Naive thymus-derived CD4-positive, alpha-beta T cell (primary cell): Measurements from ENCODE around the gene CPB2. TPM values are rescaled to one million over a fixed set of nuclear protein-coding genes. Genes with fewer than 3 reads are reported as not detected.
A peak's percentile ranks its signal among the peaks of the same experiment; 100 is the strongest.

ENCODE experiments used
- ATAC-seq: fragments of 150-1000 bp; cut with Tn5 transposase; 2 replicates; pipeline ENCODE4 v1.10.0; 2021; ENCODE audit warnings: mild to moderate bottlenecking, moderate library complexity
- CTCF ChIA-PET: fragments of 350-600 bp; sonication (Branson Sonifier 250); formaldehyde crosslinking; loops from one replicate; lab custom pipeline; 2021; ENCODE audit warnings: antibody characterized with exemption; lab: Charles Lee
- POLR2A ChIA-PET: fragments of 350-600 bp; sonication (Branson Sonifier 250); formaldehyde crosslinking; loops from one replicate; lab custom pipeline; 2021; ENCODE audit warnings: antibody characterized with exemption, inconsistent platforms; lab: Charles Lee
- DNase-seq, 9 donors: peaks; one replicate each; pipeline versions ENCODE4 v3.0.0 to v3.0.0-alpha.2; 2020 to 2022; ENCODE audit warnings: mixed read lengths in 1 of 9
- H3K27ac ChIP-seq: one replicate; pipeline ENCODE4 v1.7.0; 2013; ENCODE audit warnings: mild to moderate bottlenecking, low read depth, low read length, moderate library complexity
- H3K27me3 ChIP-seq, 2 donors: one replicate each; pipeline ENCODE4 v1.7.0; 2013; ENCODE audit warnings: low read length in 2 of 2, mild to moderate bottlenecking in 2 of 2, moderate library complexity in 2 of 2; ENCODE audit not compliant: control insufficient read depth in 2 of 2, insufficient read depth in 2 of 2
- H3K36me3 ChIP-seq, 3 experiments: 1 replicate in 2 of 3; 2 replicates in 1 of 3; pipeline ENCODE4 v1.7.0; 2013; ENCODE audit warnings: low read length in 3 of 3, mild to moderate bottlenecking in 3 of 3, moderate library complexity in 1 of 3; ENCODE audit not compliant: insufficient read depth in 3 of 3, control insufficient read depth in 2 of 3
- H3K4me1 ChIP-seq, 2 donors: one replicate each; pipeline ENCODE4 v1.7.0; 2013; ENCODE audit warnings: low read length in 2 of 2, mild to moderate bottlenecking in 2 of 2, moderate library complexity in 1 of 2; ENCODE audit not compliant: control insufficient read depth in 2 of 2, insufficient read depth in 2 of 2
- H3K4me3 ChIP-seq: 2 replicates; pipeline ENCODE4 v1.7.0; 2013; ENCODE audit warnings: mild to moderate bottlenecking, low read length
- H3K9me3 ChIP-seq, 3 experiments: 1 replicate in 2 of 3; 2 replicates in 1 of 3; pipeline ENCODE4 v1.7.0; 2013; ENCODE audit warnings: low read length in 3 of 3; ENCODE audit not compliant: control insufficient read depth in 2 of 3
- H3K27ac Mint-ChIP-seq, 9 donors: one replicate each; pipeline ENCODE4 v1.8.0; 2020 to 2022; ENCODE audit warnings: mixed read lengths in 9 of 9, mild to moderate bottlenecking in 8 of 9, moderate library complexity in 5 of 9, inconsistent platforms in 2 of 9
- H3K27me3 Mint-ChIP-seq, 5 donors: one replicate each; pipeline ENCODE4 v1.8.0; 2021 to 2022; ENCODE audit warnings: mixed read lengths in 5 of 5, mild to moderate bottlenecking in 1 of 5
- H3K36me3 Mint-ChIP-seq, 5 donors: one replicate each; pipeline ENCODE4 v1.8.0; 2020 to 2022; ENCODE audit warnings: mixed read lengths in 5 of 5, mild to moderate bottlenecking in 3 of 5, inconsistent platforms in 1 of 5
- H3K4me1 Mint-ChIP-seq, 7 donors: one replicate each; pipeline ENCODE4 v1.8.0; 2020 to 2022; ENCODE audit warnings: mixed read lengths in 7 of 7, mild to moderate bottlenecking in 3 of 7, inconsistent platforms in 1 of 7
- H3K4me3 Mint-ChIP-seq, 10 donors: one replicate each; pipeline ENCODE4 v1.8.0; 2020 to 2022; ENCODE audit warnings: mild to moderate bottlenecking in 10 of 10, mixed read lengths in 10 of 10, moderate library complexity in 6 of 10, inconsistent platforms in 2 of 10
- H3K9me3 Mint-ChIP-seq, 11 donors: one replicate each; pipeline ENCODE4 v1.8.0; 2020 to 2022; ENCODE audit warnings: mixed read lengths in 11 of 11, mild to moderate bottlenecking in 4 of 11, inconsistent platforms in 1 of 11, moderate library complexity in 1 of 11
- intact Hi-C, 2 donors: fragments of 100-400 bp; cut with micrococcal nuclease; formaldehyde crosslinking; loops; one replicate each; pipeline ENCODE4 v1.15.1; 2023
- polyA plus RNA-seq, 2 donors: library from polyadenylated mRNA; unstranded; fragments of 300-500 nt; fragmentation: Illumina TruSeq; gene quantifications; one replicate each; pipeline ENCODE4 v1.2.3, GENCODE V29; 2021
- total RNA-seq, 6 experiments: library from RNA in 5 of 6; stranded (reverse) in 5 of 6; gene quantifications; 1 replicate in 5 of 6; 2 replicates in 1 of 6; pipeline ENCODE4 v1.2.3 and lab custom pipeline; 2021 to 2026

Gene CPB2
- total and polyA plus RNA-seq, 7 experiments from 2014 or later = not detected

DNA sequence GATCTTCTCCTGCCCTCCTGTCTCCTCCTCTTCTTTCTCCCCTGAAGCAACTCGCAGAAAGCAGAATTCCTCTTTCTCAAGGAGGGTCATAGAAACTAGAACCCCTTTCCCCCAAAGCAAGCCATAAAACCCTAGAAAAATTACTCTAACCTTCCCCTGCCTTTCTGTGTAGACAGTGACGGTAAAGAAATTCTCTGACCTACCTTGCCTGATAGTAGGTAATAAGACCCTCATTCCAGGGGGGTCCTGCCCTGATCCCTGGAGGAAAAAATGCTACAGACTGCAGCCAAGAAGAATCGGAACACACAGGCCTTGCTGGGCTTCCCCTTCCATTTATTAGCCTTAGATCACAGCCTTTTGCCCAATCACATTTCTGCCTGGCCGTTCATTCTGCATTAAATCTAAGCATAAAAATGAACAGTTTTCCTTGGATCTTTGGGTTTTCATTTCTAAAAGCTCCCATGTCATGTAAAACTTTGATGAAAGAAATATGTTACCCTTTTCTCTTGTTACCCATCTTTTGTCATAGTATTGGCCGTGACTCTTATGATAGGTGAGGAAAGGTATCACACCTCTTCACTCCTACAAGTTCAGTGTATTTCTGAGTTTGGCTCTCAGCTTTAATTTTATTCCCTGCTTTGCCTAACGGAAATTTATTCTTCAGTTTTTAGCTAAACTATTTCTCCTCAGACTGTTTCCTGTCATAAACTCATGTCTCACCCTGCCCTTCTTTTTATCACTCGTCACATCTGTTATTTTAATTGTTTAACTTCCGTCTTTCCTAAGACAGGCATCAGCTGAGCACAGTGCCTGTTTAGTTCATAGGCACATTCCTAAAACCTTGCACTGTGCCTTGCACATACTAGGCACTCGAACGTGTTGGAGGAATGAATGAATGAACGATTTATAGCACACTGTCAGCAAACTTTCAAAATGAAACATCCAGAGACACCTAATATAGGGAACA is 20.4 kb upstream of the CPB2 start:
- ATAC-seq = peak; percentile 28
- H3K4me1 Mint-ChIP-seq = peaks cover 37 to 65% (median 57%) of the 10 kb centered on the region in 7 donors
- DNase-seq = peak in 5 of 9 donors; percentile 19 to 35 (median 31)

DNA sequence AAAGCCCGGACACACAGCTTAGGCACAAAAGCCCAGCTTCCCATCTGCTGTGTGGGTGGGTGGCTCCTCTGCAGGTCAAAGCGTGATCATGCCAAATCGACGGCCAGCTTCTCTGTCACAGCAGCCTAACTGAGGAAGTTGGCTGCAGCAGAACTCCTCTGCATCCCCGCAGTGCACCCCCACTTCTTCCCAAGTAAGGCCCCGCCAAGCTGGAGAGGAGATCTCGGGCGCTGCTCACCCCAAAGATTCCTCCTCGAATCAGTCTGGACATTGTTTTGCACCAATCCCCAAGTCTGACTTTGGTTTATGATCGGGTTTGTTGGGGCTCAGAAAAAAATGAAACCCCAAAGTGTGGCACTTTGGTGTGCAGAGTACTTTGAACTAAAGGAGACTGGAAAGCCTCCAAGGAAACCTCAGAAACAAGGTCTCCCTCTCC is 19.7 kb upstream of the CPB2 start:
- ATAC-seq (no peak), DNase-seq (peak in 2 of 9 donors; percentile 5 to 11)
- Mint-ChIP-seq H3K4me1 (peaks cover 37 to 72% (median 61%) of the 10 kb centered on the region in 7 donors), H3K36me3 (peaks cover 0 to 24% (median 16%) of the 10 kb centered on the region in 5 donors), H3K27me3 (peaks cover 0 to 3% (median 0%) of the 10 kb centered on the region in 5 donors), H3K9me3 (no peaks in the 10 kb centered on the region), H3K27ac (peak overlapping the region; percentile 31 to 98 (median 94)), H3K4me3 (peak overlapping the region in 9 of 10 donors; percentile 13 to 76 (median 58))
- Histone ChIP-seq H3K9me3 (no peaks in the 10 kb centered on the region), H3K27ac (peak overlapping the region; percentile 66), H3K4me1 (peaks cover 11 to 34% of the 10 kb centered on the region in 2 donors), H3K36me3 (peaks cover 3 to 36% (median 27%) of the 10 kb centered on the region in 3 experiments), H3K4me3 (no peak overlapping the region), H3K27me3 (no peaks in the 10 kb centered on the region)
- intact Hi-C loops = loop anchor here in 1 of 2 donors (2.0 to 10.0 kb wide), 2 partner anchors 150 to 318 kb away; no protein-coding TSS in a partner anchor
- ChIA-PET CTCF (interaction anchor here (1.3 kb wide), 1 partner anchor 29 kb away, joined by 5 read pairs; no protein-coding TSS in a partner anchor), POLR2A (interaction anchor here (2.1 to 2.3 kb wide), 2 partner anchors 72 to 197 kb away, joined by 7 to 13 read pairs; partner anchors contain the start of gene ZC3H13)

More for the DNA sequence above, 20.4 kb upstream of the CPB2 start:
- Histone ChIP-seq H3K27me3 (no peaks in the 10 kb centered on the region), H3K36me3 (peaks cover 7 to 43% (median 34%) of the 10 kb centered on the region in 3 experiments), H3K4me1 (peaks cover 11 to 34% of the 10 kb centered on the region in 2 donors), H3K4me3 (no peak overlapping the region), H3K27ac (peak overlapping the region; percentile 66), H3K9me3 (no peaks in the 10 kb centered on the region)
- CTCF ChIA-PET = interaction anchor here (0.6 to 2.0 kb wide), 15 partner anchors 7 to 615 kb away, joined by 3 to 10 read pairs (median 4); partner anchors contain the start of gene ZC3H13
- peaks cover 0 to 2% (median 0%) of the 10 kb centered on the region in 5 donors for H3K27me3 Mint-ChIP-seq
- POLR2A ChIA-PET = interaction anchor here (0.6 to 2.3 kb wide), 8 partner anchors 10 to 788 kb away, joined by 3 to 13 read pairs (median 4); partner anchors contain the start of gene ZC3H13
- peak overlapping the region; percentile 22 to 76 (median 56) for H3K4me3 Mint-ChIP-seq
- H3K27ac Mint-ChIP-seq = peak overlapping the region; percentile 75 to 98 (median 94)
- H3K9me3 Mint-ChIP-seq = no peaks in the 10 kb centered on the region
- intact Hi-C loops = loop anchor here in 1 of 2 donors (2.0 to 10.0 kb wide), 3 partner anchors 73 to 318 kb away; partner anchors contain the start of gene ZC3H13
- peaks cover 0 to 29% (median 20%) of the 10 kb centered on the region in 5 donors for H3K36me3 Mint-ChIP-seq

DNA sequence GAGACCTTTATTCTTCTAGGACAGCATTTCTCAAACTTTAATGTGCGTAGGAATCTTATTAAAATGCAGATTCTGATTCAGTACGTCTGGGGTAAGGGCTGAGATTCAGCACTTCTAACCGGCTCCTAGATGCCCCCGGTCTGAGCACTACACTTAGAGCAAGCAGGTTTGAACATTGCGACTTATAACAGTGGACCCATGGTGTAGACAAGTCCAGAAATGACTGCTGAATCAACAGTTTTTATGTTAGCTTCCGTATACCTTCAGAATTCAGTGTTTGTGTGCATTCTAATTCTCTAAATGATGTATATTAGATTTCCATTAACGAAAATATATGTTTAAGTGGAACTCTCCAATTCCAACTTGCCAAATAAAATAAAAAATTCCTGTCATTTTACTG is 17.5 kb upstream of the CPB2 start:
- Mint-ChIP-seq H3K4me1 (peaks cover 32 to 73% (median 63%) of the 10 kb centered on the region in 7 donors), H3K27me3 (peaks cover 0 to 21% (median 0%) of the 10 kb centered on the region in 5 donors), H3K27ac (peak overlapping the region in 6 of 9 donors; percentile 54 to 89 (median 74)), H3K4me3 (no peak overlapping the region), H3K9me3 (no peaks in the 10 kb centered on the region), H3K36me3 (peaks cover 0 to 16% (median 6%) of the 10 kb centered on the region in 5 donors)
- DNase-seq (no peak), ATAC-seq (no peak)
- intact Hi-C loops = loop anchor here in 1 of 2 donors (10.0 kb wide), 1 partner anchor 148 kb away; no protein-coding TSS in a partner anchor
- H3K9me3 ChIP-seq = no peaks in the 10 kb centered on the region
- no peak overlapping the region for H3K4me3 ChIP-seq
- H3K36me3 ChIP-seq = peaks cover 0 to 14% (median 13%) of the 10 kb centered on the region in 3 experiments
- CTCF ChIA-PET = no interaction called here
- POLR2A ChIA-PET = no interaction called here
- no peaks in the 10 kb centered on the region for H3K27me3 ChIP-seq
- H3K4me1 ChIP-seq = peaks cover 11 to 34% of the 10 kb centered on the region in 2 donors
- no peak overlapping the region for H3K27ac ChIP-seq

DNA sequence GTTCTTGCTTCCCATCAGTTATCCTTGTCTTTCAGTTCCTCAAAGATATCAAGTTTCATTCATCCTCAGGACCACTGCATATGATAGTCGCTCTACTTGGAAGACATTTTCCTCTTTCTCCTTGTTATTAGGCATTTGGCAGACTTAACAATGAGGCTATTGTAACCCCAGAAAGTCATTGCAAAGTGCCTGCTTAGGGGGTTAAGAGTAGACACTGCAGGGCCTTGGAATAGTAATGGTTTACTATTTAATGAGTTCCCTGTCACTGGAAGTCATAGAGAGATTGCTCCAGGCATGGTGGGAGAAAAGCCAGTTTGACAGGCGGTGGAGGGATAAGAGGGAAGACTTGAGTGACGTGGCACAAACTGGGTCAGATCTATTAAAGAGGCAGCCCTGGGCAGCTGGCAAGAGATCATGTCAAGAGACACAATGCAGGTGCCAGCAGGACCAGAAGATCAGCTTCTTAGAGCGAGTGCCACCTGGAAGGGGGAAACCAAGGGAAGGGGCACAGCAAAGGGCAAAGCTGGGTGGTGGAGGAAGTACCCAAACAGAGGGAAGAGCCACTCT is 16.8 kb upstream of the CPB2 start:
- POLR2A ChIA-PET = no interaction called here
- peaks cover 11 to 34% of the 10 kb centered on the region in 2 donors for H3K4me1 ChIP-seq
- H3K27ac ChIP-seq = no peak overlapping the region
- Mint-ChIP-seq H3K27me3 (peaks cover 0 to 24% (median 0%) of the 10 kb centered on the region in 5 donors), H3K27ac (peak overlapping the region in 7 of 9 donors; percentile 54 to 89 (median 74)), H3K4me3 (no peak overlapping the region), H3K36me3 (peaks cover 0 to 11% (median 1%) of the 10 kb centered on the region in 5 donors), H3K4me1 (peaks cover 29 to 69% (median 60%) of the 10 kb centered on the region in 7 donors), H3K9me3 (no peaks in the 10 kb centered on the region)
- ATAC-seq (no peak), DNase-seq (no peak)
- intact Hi-C loops = loop anchor here in 1 of 2 donors (10.0 kb wide), 1 partner anchor 147 kb away; no protein-coding TSS in a partner anchor
- H3K9me3 ChIP-seq = no peaks in the 10 kb centered on the region
- H3K27me3 ChIP-seq = no peaks in the 10 kb centered on the region
- H3K4me3 ChIP-seq = no peak overlapping the region
- H3K36me3 ChIP-seq = peaks cover 0 to 9% (median 7%) of the 10 kb centered on the region in 3 experiments
- CTCF ChIA-PET = interaction anchor here (0.6 kb wide), 1 partner anchor 157 kb away, joined by 3 read pairs; no protein-coding TSS in a partner anchor

DNA sequence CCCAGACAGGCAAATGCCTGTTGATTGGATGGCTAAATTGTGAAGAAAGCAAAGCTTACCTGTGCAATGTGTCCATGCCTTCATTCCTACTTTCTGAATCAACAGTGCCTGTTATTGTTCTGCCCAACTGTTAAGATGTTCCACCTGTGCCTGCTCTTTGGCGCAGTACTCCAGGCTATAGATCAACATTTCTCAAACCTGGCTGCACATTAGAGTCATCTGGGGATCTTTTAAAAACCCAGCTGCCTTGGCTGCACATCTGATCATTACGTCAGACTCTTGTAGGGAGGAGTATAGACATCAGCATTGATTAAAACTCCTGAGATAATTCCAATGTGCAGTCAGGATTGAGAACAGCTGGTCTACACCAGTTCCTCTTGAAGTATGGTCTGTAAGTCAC is 16.2 kb upstream of the CPB2 start:
- CTCF ChIA-PET = no interaction called here
- ATAC-seq (no peak), DNase-seq (no peak)
- no peak overlapping the region for H3K4me3 ChIP-seq
- H3K27me3 ChIP-seq = no peaks in the 10 kb centered on the region
- peaks cover 22 to 62% (median 54%) of the 10 kb centered on the region in 7 donors for H3K4me1 Mint-ChIP-seq
- H3K27me3 Mint-ChIP-seq = peaks cover 0 to 26% (median 0%) of the 10 kb centered on the region in 5 donors
- peaks cover 0 to 6% (median 0%) of the 10 kb centered on the region in 5 donors for H3K36me3 Mint-ChIP-seq
- H3K36me3 ChIP-seq = peaks cover 0 to 2% (median under 1%) of the 10 kb centered on the region in 3 experiments
- peak overlapping the region in 1 of 9 donors; percentile 82 for H3K27ac Mint-ChIP-seq
- no peaks in the 10 kb centered on the region for H3K9me3 ChIP-seq
- intact Hi-C loops = loop anchor here in 1 of 2 donors (10.0 kb wide), 1 partner anchor 146 kb away; no protein-coding TSS in a partner anchor
- no peak overlapping the region for H3K4me3 Mint-ChIP-seq
- H3K9me3 Mint-ChIP-seq = no peaks in the 10 kb centered on the region
- H3K4me1 ChIP-seq = peaks cover 11 to 30% of the 10 kb centered on the region in 2 donors
- POLR2A ChIA-PET = no interaction called here
- no peak overlapping the region for H3K27ac ChIP-seq
